ACC112 (cell line): ENCODE measurements around the gene FTSJ1.

ENCODE experiments used
- H2AFZ ChIP-seq: fragments of 200-600 bp; sonication (generic); one replicate; pipeline ENCODE4 v1.6.0; 2017; ENCODE audit warnings: antibody characterized with exemption, low read length; ENCODE audit not compliant: unreplicated experiment
- H3K27ac ChIP-seq: fragments of 200-600 bp; sonication (generic); 2 replicates; pipeline ENCODE4 v1.5.1; 2014; ENCODE audit warnings: low read depth, mild to moderate bottlenecking, antibody characterized with exemption, low read length, moderate library complexity
- H3K27me3 ChIP-seq: fragments of 200-600 bp; sonication (generic); 2 replicates; pipeline ENCODE4 v1.6.1; 2014; ENCODE audit warnings: mild to moderate bottlenecking, antibody characterized with exemption, low read length, moderate library complexity, mixed read lengths; ENCODE audit not compliant: insufficient read depth
- H3K36me3 ChIP-seq: fragments of 200-600 bp; sonication (generic); 2 replicates; pipeline ENCODE4 v1.6.1; 2016; ENCODE audit warnings: mild to moderate bottlenecking, antibody characterized with exemption, low read length, moderate library complexity, mixed read lengths; ENCODE audit not compliant: insufficient read depth
- H3K4me1 ChIP-seq: fragments of 200-600 bp; sonication (generic); one replicate; pipeline ENCODE4 v1.6.1; 2016; ENCODE audit warnings: low read length, mixed read lengths; ENCODE audit not compliant: insufficient read depth, unreplicated experiment, control insufficient read depth
- H3K4me3 ChIP-seq: fragments of 200-600 bp; sonication (generic); 2 replicates; pipeline ENCODE4 v1.5.1; 2014; ENCODE audit warnings: mild to moderate bottlenecking, low read depth, low read length
- H3K79me2 ChIP-seq: fragments of 200-600 bp; sonication (generic); one replicate; pipeline ENCODE4 v1.6.0; 2016; ENCODE audit warnings: low read length; ENCODE audit not compliant: control insufficient read depth, unreplicated experiment, insufficient read depth

Gene FTSJ1

GRCh38 chrX:48459483-48459882 is 16.5 kb upstream of the FTSJ1 start:
- Histone ChIP-seq H2AFZ (no peak overlapping the region), H3K79me2 (peaks cover 6% of the 10 kb centered on the region), H3K4me3 (no peak overlapping the region), H3K4me1 (no peaks in the 10 kb centered on the region), H3K36me3 (no peaks in the 10 kb centered on the region), H3K27ac (no peak overlapping the region), H3K27me3 (no peaks in the 10 kb centered on the region)

GRCh38 chrX:48460031-48460430 is 16.0 kb upstream of the FTSJ1 start:
- Histone ChIP-seq H2AFZ (no peak overlapping the region), H3K36me3 (no peaks in the 10 kb centered on the region), H3K79me2 (peaks cover 9% of the 10 kb centered on the region), H3K27me3 (no peaks in the 10 kb centered on the region), H3K4me3 (no peak overlapping the region), H3K27ac (no peak overlapping the region), H3K4me1 (peaks cover under 1% of the 10 kb centered on the region)

GRCh38 chrX:48460606-48461005 is 15.4 kb upstream of the FTSJ1 start:
- Histone ChIP-seq H3K4me1 (peaks cover 5% of the 10 kb centered on the region), H3K79me2 (peaks cover 11% of the 10 kb centered on the region), H2AFZ (no peak overlapping the region), H3K27me3 (no peaks in the 10 kb centered on the region), H3K4me3 (no peak overlapping the region), H3K27ac (no peak overlapping the region), H3K36me3 (no peaks in the 10 kb centered on the region)

GRCh38 chrX:48461830-48462229 is 14.2 kb upstream of the FTSJ1 start:
- Histone ChIP-seq H2AFZ (no peak overlapping the region), H3K27ac (no peak overlapping the region), H3K4me1 (peaks cover 14% of the 10 kb centered on the region), H3K79me2 (peaks cover 19% of the 10 kb centered on the region), H3K27me3 (no peaks in the 10 kb centered on the region), H3K36me3 (no peaks in the 10 kb centered on the region), H3K4me3 (no peak overlapping the region)

GRCh38 chrX:48465336-48465933 is 10.6 kb upstream of the FTSJ1 start:
- H3K4me3 ChIP-seq: peak overlapping the region; percentile 87
- no peaks in the 10 kb centered on the region for H3K27me3 ChIP-seq
- no peaks in the 10 kb centered on the region for H3K36me3 ChIP-seq
- H3K79me2 ChIP-seq: peaks cover 33% of the 10 kb centered on the region
- peak overlapping the region; percentile 87 for H3K27ac ChIP-seq
- H2AFZ ChIP-seq: no peak overlapping the region
- H3K4me1 ChIP-seq: peaks cover 16% of the 10 kb centered on the region

- Histone ChIP-seq H3K79me2 (peaks cover 33% of the 10 kb centered on the region), H3K27ac (no peak overlapping the region), H2AFZ (no peak overlapping the region), H3K36me3 (no peaks in the 10 kb centered on the region), H3K4me1 (peaks cover 16% of the 10 kb centered on the region), H3K27me3 (no peaks in the 10 kb centered on the region), H3K4me3 (peak overlapping the region; percentile 87)
Measured at GRCh38 chrX:48466696-48467095, 9.3 kb upstream of the FTSJ1 start.

- H3K36me3 ChIP-seq: no peaks in the 10 kb centered on the region
- peak overlapping the region; percentile 6 for H3K27ac ChIP-seq
- H2AFZ ChIP-seq: no peak overlapping the region
- peaks cover 16% of the 10 kb centered on the region for H3K4me1 ChIP-seq
- peak overlapping the region; percentile 87 for H3K4me3 ChIP-seq
- H3K79me2 ChIP-seq: peaks cover 33% of the 10 kb centered on the region
- H3K27me3 ChIP-seq: no peaks in the 10 kb centered on the region
Measured at GRCh38 chrX:48467281-48467761, 8.7 kb upstream of the FTSJ1 start.

GRCh38 chrX:48468247-48468671 is 7.7 kb upstream of the FTSJ1 start:
- peaks cover 33% of the 10 kb centered on the region for H3K79me2 ChIP-seq
- H3K27ac ChIP-seq: peak overlapping the region; percentile 6; the same call in 1 of the 2 replicates
- no peaks in the 10 kb centered on the region for H3K36me3 ChIP-seq
- H2AFZ ChIP-seq: peak overlapping the region; percentile 12
- H3K4me3 ChIP-seq: peak overlapping the region; percentile 87
- H3K27me3 ChIP-seq: no peaks in the 10 kb centered on the region
- peaks cover 16% of the 10 kb centered on the region for H3K4me1 ChIP-seq

- H3K4me3 ChIP-seq: peak overlapping the region; percentile 87
- no peaks in the 10 kb centered on the region for H3K27me3 ChIP-seq
- no peaks in the 10 kb centered on the region for H3K36me3 ChIP-seq
- peaks cover 16% of the 10 kb centered on the region for H3K4me1 ChIP-seq
- H3K79me2 ChIP-seq: peaks cover 30% of the 10 kb centered on the region
- no peak overlapping the region for H3K27ac ChIP-seq
- no peak overlapping the region for H2AFZ ChIP-seq
Measured at GRCh38 chrX:48468693-48469691, 7.0 kb upstream of the FTSJ1 start.

- Histone ChIP-seq H3K4me1 (peaks cover 13% of the 10 kb centered on the region), H3K36me3 (no peaks in the 10 kb centered on the region), H3K27ac (no peak within 1 kb of the TSS), H2AFZ (no peak within 1 kb of the TSS), H3K79me2 (peaks cover 22% of the 10 kb centered on the region), H3K27me3 (no peaks in the 10 kb centered on the region), H3K4me3 (peak within 1 kb of the TSS; percentile 87)
Measured at GRCh38 chrX:48470110-48470832, 5.7 kb upstream of the FTSJ1 start, which contains the start of gene SLC38A5. Gene SLC38A5 (minus strand): TSS chrX:48470260. CDS start chrX:48467924, 2,336 bp downstream.
